Measurements from ENCODE around the gene POTEC.
A peak's percentile ranks its signal among the peaks of the same experiment; 100 is the strongest.
"Not testable (repeated sequence)": the region's sequence is repeated elsewhere in the genome, so short reads cannot be mapped to it uniquely, and the experiment has no call there.

Gene POTEC

DNA sequence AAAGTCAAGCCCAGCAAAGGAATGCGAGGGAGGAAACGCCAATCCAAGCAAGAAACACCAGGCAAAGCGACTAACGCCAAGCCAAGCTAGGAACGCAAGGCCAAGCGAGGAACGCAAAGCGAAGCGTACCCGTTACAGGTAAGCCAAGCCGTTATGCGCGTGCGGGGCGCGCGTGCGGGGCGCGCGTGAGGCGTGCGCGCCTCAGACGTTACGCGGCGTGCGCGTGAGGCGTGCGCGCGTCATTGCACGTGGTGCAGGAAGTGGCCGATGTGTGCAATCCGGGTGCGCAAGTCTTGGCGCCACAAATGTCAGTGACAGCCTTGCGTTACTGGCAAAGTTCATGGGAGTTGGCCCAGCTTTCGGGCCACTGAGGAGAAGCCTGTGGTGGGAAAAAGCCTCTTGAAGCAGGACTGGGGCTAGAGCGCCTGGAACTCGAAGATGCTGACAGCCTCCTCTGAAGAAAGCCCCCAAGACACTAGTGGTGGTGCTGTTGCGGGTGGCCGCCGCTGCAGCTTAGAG, at the start of gene POTEC:
Gene POTEC, minus strand, starts transcription at position 155 of the 519 bp plus-strand sequence. CDS start 454 bp downstream, outside the sequence.
- not testable (repeated sequence) for DNase-seq (ENCODE audit: low spot score)

- DNase-seq (ENCODE audit: low spot score): peak; percentile 62
These were observed 34.6 kb upstream of the POTEC start for GRCh38 chr18:14577971-14578370.

GRCh38 chr18:14559502-14559901, 16.1 kb upstream of the POTEC start:
- DNase-seq (ENCODE audit: low spot score): not testable (repeated sequence)

DNA sequence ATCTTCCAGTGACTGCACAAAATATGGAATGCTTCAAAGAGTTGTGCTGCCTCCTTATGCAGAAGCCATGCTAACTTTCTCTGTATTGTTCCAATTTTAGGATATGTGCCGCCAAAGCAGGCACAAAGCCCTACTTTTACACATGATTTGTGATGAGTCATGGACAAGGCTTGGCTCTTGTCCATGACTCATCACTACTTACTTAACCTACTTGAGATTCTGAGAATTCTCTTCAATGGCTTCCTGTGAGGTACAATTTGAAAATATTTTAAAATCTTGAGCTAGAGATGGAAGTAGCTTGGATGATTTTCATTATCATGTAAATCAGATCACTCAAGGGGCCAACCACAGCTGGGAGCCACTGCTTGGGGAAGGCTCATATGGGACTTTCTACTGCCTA, 11.7 kb downstream of the POTEC start:
- DNase-seq (ENCODE audit: low spot score): peak; percentile 37

- not testable (repeated sequence) for DNase-seq (ENCODE audit: low spot score)
These were observed 32.7 kb downstream of the POTEC start for GRCh38 chr18:14510707-14511106.

DNA sequence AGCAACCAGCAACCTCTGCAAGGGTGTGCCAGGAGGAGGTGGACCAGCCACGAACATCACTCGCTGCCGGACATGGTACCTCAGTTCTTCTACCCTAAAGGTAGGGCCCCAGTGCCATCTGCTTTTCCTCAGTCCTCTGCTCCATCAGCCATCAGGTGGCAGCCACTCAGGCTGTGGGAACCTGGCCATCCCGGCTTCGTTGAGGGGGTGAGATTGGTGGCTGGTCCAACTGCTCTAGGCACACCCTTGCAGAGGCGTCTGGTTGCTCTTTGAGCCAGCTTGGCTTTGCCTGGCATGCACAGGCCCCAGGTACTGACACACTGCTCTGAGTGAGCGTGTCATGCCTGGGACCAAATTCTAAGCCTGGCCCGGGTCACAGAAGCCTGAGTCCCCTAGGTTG, 39.7 kb downstream of the POTEC start:
- not testable (repeated sequence) for DNase-seq (ENCODE audit: low spot score)

DNA sequence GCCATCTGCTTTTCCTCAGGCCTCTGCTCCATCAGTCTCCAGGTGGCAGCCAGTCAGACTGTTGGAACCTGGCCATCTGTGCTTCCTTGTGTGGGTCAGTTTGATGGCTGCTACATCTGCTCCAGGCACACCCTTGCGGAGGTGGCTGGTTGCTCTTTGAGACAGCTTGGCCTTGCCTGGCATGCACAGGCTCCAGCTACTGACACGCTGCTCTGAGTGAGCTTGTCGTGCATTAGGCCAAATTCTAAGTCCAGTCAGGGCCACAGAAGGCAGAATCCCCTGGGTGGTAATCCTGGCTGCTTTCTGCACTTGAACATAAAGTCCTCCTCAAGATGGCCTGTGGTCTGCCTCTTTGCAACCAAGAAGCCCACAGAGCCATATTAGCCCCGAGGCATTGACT, 41.5 kb downstream of the POTEC start:
- not testable (repeated sequence) for DNase-seq (ENCODE audit: low spot score)

GRCh38 chr18:14489256-14490014, 54.0 kb downstream of the POTEC start:
- not testable (repeated sequence) for DNase-seq (ENCODE audit: low spot score)

GRCh38 chr18:14488789-14489188, 54.6 kb downstream of the POTEC start:
- not testable (repeated sequence) for DNase-seq (ENCODE audit: low spot score)

GRCh38 chr18:14486926-14487580, 56.3 kb downstream of the POTEC start:
- not testable (repeated sequence) for DNase-seq (ENCODE audit: low spot score)

DNA sequence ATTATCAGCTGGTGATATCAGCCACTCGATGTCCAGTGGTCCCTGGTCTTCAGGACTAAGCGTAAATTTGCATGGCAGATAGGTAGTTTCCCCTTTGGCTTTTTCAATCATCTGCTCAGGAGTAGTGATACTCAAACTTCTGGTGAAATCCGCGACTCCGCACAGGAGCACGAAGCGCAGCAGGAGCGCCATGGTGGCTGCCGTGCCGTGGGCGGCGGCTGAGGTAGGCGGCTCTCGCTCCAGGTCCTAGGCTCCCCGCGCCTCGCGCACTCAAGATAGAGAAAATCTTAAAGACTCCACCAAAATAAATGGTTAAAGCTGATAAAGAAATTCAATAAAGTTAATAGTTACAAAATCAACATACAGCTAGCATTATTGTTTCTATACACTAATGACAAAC, 64.3 kb downstream of the POTEC start:
- DNase-seq (ENCODE audit: low spot score): not testable (repeated sequence)

DNA sequence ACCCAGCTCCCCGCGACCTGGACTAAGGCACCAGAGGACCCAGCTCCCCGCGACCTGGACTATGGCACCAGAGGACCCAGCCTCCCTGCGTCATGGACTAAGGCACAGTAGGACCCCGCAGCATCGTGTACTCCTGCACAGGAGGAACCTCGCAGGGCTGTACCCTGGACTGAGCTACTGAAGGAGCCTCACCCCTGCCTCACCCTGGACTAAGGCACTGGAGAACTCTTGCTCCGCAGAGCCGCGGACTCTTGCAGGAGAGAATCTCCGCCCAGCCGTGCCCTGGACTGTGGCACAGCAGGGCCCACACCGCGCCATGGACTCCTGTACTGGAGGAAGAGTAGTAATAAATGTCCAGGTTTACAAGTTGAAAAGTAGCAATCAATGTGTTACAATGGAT, 67.9 kb downstream of the POTEC start:
- DNase-seq (ENCODE audit: low spot score): not testable (repeated sequence)

- not testable (repeated sequence) for DNase-seq (ENCODE audit: low spot score)
These were observed 68.6 kb downstream of the POTEC start for GRCh38 chr18:14474752-14475151.

- DNase-seq (ENCODE audit: low spot score): not testable (repeated sequence)
These were observed 69.2 kb downstream of the POTEC start for GRCh38 chr18:14474007-14474720.

GRCh38 chr18:14473250-14474006, 70.0 kb downstream of the POTEC start:
- DNase-seq (ENCODE audit: low spot score): not testable (repeated sequence)

- not testable (repeated sequence) for DNase-seq (ENCODE audit: low spot score)
These were observed 72.1 kb downstream of the POTEC start for GRCh38 chr18:14471286-14471685.

DNA sequence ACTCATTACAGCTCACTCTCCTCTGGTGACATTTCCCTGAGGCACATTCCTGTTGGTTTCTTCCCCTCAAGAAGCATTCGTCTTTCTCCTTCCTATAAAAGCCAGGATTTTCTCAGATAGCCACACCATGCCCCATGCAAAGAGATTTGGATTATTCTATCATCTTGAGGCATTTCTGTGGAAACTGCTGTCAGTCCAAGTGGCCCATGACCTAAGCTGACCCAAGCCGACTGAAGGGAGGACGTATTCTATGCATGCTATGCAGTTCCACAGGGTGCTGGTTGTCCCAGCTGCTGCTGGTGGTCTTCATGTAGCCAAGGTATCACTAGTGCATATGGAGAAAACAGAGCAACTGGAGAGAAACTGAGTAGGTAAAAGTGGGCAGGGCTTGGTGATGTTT, 73.0 kb downstream of the POTEC start:
- not testable (repeated sequence) for DNase-seq (ENCODE audit: low spot score)

GRCh38 chr18:14470046-14470445, 73.4 kb downstream of the POTEC start:
- DNase-seq (ENCODE audit: low spot score): not testable (repeated sequence)

GRCh38 chr18:14465989-14466388, 77.4 kb downstream of the POTEC start:
- not testable (repeated sequence) for DNase-seq (ENCODE audit: low spot score)

All from RKO (cell line).